ENCODE results near the gene LOXL4.

LOXL4 gene

GRCh38 chr10:98264378-98265065 lies 3.5 kb downstream of the LOXL4 start:
- no peak for DNase-seq (ENCODE audit: low read depth, low spot score)

- DNase-seq (ENCODE audit: low read depth, low spot score) = no peak
Observed at GRCh38 chr10:98263088-98263487, 4.9 kb downstream of the LOXL4 start.

GRCh38 chr10:98262571-98262970 lies 5.4 kb downstream of the LOXL4 start:
- no peak for DNase-seq (ENCODE audit: low read depth, low spot score)

GRCh38 chr10:98261436-98262277 lies 6.3 kb downstream of the LOXL4 start:
- DNase-seq (ENCODE audit: low read depth, low spot score) = no peak

GRCh38 chr10:98260752-98261151 lies 7.2 kb downstream of the LOXL4 start:
- no peak for DNase-seq (ENCODE audit: low read depth, low spot score)

- DNase-seq (ENCODE audit: low read depth, low spot score) = no peak
Observed at GRCh38 chr10:98260350-98260749, 7.6 kb downstream of the LOXL4 start.

- DNase-seq (ENCODE audit: low read depth, low spot score) = no peak
Observed at GRCh38 chr10:98259606-98260315, 8.2 kb downstream of the LOXL4 start.

- no peak for DNase-seq (ENCODE audit: low read depth, low spot score)
Observed at GRCh38 chr10:98258683-98259454, 9.1 kb downstream of the LOXL4 start.

GRCh38 chr10:98257961-98258360 lies 10.0 kb downstream of the LOXL4 start:
- DNase-seq (ENCODE audit: low read depth, low spot score) = no peak

GRCh38 chr10:98257198-98257597 lies 10.8 kb downstream of the LOXL4 start:
- no peak for DNase-seq (ENCODE audit: low read depth, low spot score)

GRCh38 chr10:98256692-98257091 lies 11.3 kb downstream of the LOXL4 start:
- DNase-seq (ENCODE audit: low read depth, low spot score) = no peak

GRCh38 chr10:98255146-98255877 lies 12.7 kb downstream of the LOXL4 start:
- DNase-seq (ENCODE audit: low read depth, low spot score) = no peak

- DNase-seq (ENCODE audit: low read depth, low spot score) = no peak
Observed at GRCh38 chr10:98254234-98254974, 13.6 kb downstream of the LOXL4 start.

- DNase-seq (ENCODE audit: low read depth, low spot score) = no peak
Observed at GRCh38 chr10:98253499-98253898, 14.5 kb downstream of the LOXL4 start.

GRCh38 chr10:98252464-98252863 lies 15.5 kb downstream of the LOXL4 start:
- DNase-seq (ENCODE audit: low read depth, low spot score) = no peak

- DNase-seq (ENCODE audit: low read depth, low spot score) = no peak
Observed at GRCh38 chr10:98251399-98251798, 16.6 kb downstream of the LOXL4 start.

- no peak for DNase-seq (ENCODE audit: low read depth, low spot score)
Observed at GRCh38 chr10:98249134-98249533, 18.9 kb downstream of the LOXL4 start.

GRCh38 chr10:98248018-98248417 lies 20.0 kb downstream of the LOXL4 start:
- DNase-seq (ENCODE audit: low read depth, low spot score) = no peak

- DNase-seq (ENCODE audit: low read depth, low spot score) = no peak
Observed at GRCh38 chr10:98246911-98247805, 20.8 kb downstream of the LOXL4 start.
